Activated T-helper 1 cell treated with anti-CD3 and anti-CD28 coated beads, Interleukin-2, amount 50 U/mL, for 16 hours (primary cell): ENCODE results near the gene TBC1D16.
"Not testable (repeated sequence)": the region's sequence is repeated elsewhere in the genome, so short reads cannot be mapped to it uniquely, and the experiment has no call there.

Source experiments
- DNase-seq, 2 donors: peaks; one replicate each; pipeline ENCODE4 v3.0.0-alpha.2; 2020; ENCODE audit warnings: low read depth in 1 of 2, low spot score in 1 of 2

The TBC1D16 gene

DNA sequence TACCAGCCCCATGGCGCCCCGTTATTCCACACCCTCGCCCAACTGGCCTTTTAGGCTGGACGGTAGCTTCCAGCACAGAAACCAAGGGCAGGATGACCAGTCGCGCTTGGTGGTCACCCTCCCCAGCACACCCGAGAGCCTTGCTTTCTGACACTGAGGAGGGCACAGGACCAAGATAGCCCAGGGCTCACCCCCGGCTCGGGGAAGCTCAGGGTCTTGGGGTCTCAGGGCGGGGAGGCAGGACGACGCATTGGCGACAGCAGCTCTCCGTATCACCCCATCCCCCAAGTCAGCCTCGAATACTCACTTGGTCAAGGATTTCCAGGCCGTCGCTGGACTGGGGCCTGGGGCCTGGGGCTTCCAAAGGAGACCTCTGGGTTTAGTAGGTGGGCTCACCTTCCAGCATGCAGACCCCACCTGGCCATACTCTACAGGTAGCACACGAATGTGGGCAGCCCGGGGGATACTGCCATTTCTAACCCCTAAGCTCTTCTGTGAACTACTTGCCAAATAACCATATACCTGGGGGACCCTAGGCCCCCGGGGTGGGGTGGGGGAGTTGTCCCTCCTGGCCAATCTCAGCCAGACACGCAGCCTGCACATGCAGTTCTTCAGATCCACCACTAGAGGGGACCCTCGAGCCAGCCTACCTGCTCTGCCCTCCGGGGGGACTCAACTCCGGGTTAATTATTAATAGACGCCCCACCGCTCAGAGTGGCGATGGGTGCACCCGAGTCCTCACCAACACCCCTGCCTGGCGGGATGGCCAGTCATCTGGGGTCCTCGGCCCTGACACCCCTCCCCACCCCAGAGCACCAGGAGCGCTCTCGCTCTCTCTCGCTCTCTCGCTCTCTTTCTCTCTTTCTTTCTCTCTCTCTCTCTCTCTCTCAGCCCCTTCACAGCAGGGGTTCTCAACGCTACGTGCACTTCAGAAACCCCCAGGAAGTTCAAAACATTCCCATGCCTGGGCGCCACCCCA is 30.0 kb downstream of the TBC1D16 start:
- peak; percentile 40 to 41 for DNase-seq

DNA sequence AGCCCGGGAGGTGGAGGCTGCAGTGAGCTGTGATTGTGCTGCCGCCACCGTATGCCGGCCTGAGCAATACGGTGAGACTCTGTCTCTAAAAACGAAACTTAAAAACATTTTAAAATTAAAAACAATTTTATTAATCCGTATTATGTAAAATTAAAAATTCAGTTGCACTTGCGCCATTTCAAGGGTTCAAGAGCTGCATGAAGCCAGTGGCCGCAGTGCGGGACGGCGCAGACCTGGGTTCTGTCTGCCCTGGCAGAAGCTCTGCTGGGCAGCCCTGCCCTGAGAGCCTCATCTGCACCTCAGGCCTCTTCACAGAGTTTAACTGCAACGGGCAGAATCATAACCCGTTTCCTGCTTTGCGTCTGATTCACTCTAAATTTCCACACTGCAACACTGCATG is 31.7 kb downstream of the TBC1D16 start:
- DNase-seq, result no peak

DNA sequence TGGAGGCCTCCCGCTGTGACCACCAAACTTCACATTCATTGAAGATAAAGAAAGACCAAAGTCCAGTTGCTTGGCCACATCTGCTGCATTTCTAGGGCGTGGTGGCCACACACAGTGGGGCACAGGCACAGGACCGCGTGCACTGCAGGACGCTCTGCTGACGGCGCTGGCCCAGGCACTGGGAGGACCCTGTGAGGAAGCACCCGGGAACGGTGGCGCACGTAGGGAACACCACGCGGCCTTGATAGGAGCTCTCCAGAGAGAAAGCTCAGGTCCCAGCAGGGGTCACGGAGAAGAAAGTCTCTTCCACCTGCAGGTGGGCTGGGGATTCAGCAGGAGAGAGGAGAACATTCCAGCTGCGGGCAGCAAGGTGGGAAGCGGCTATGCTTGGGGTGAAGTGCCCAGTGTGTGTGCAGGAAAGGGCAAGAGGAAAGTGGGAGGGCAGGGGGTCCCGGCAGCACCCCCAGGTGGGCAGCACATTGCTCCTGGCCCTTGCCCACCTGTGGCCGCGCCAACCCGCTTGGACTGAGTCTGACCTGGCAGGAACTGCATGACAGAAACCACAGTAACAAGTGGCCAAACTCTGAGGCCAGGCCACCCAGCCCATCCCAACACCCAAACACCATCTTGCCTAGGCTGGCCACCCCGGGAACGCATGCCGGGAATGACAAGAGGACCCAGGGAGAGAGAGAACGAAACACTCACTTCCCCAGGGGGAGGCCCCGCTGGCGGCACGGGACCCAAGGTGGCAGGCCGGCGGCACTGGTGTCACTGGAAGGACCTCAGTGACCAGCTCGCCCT is 32.8 kb downstream of the TBC1D16 start:
- DNase-seq, result no peak

DNA sequence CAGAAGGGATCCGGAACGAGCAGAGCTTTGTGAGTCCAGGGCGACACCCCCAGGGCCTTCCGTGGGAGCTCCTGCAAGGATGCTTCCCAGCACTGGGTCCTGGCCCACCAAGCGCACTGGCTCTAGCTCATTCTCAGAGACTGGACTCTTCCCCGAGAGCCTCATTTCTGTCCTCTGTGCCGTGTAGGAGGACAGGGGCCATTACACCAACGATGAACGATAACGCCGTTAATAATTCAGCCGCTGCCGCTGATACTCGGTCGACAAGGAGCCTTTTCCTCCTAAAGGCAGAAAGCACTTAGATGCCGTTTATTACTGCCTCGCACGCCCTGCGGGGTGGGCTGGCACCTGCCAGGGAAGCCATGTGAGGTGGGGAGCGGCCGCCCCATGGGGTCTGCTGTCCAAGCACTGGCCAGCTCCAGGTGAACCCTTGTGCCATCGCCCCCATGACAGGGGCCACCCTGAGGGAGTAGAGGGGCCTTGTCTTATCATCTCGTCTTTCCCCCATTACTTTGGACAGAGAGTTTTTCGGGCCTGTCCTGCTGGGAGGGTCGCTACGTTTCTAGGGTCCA is 33.5 kb downstream of the TBC1D16 start:
- DNase-seq, result no peak

DNA sequence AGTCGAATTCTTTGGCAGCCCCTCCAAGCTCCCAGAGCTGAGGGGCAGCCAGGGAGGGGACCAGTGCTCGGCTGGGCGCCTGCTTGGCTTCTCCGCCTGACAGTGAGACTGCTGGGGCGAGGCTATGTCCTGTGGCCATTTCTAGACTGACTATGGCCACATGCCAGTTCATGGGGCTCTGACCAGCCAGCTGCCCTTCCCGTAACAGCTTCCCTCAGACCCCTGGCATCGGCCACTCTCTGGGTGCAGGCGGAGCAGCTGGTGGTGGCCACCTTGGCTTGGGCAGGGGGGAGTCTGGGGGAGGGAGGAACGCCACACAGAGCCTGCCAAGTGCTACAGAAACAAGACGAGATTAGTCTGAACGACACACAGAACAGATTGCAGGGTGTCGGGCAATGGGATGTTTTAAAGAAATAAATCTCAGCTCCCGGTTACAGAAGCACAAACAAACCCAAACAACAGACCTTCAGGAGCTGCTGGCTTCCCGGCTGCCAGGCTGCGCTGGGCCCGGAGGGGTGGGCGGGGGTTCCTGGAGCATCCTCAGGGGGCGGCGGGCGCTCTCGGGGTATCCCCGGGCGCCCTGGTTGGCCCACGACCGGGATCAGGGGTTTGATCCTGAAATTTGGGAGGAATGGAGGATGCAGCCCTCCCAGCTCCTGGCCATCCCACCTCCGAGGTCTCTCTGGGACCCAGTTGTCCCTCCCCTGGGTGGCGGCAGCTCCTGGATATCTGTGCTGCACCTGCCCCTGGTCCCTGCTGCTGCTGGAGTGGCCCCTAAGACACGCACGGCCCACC is 34.5 kb downstream of the TBC1D16 start:
- no peak for DNase-seq

DNA sequence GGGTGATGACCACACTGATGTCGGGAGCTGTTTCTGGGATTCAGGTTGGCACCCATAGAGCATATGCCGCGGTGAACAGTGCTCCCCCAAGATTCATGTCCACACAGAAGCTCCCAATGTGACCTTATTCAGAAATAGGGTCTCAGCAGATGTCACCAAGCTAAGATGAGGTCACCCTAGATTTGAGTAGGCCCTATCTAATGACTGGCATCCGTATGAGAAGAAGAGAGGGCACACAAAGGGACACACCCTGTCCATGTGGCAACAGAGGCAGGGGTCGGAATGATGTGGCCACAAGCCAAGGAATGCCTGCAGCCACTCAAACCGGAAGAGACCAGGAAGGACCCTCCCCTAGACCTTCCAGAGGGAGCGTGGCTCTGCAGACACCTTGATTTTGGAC is 35.5 kb downstream of the TBC1D16 start:
- no peak for DNase-seq

DNA sequence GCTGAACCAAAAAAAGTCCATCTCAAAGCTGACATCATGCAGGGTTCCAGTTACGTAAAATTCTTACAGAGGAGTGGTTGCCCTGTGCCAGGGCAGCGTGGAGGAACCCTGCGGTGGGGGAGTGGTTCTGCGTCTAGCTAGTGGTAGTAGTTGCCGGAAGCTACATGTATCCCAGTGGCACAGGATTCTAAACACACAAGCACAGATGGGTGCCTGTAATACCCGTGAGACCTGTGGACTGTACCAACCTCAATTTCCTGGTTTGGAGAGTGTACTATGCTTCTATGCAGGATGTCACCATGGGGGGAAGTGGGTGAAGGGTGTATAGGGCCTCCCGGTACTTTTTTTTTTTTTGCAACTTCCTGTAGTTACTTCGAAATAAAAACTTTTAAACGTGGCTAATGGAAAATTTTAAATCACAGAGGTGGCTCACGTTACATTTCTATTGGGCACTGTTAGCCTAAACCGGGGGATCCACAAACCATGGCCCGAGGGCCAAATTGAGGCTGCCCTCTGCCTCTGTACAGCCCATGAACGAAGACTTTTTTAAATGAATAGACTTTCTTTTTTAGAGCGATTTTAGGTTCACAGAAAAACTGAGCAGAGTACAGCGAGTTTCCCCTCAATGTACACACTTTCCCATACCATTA is 38.5 kb downstream of the TBC1D16 start:
- peak; percentile 41 to 43 for DNase-seq

DNA sequence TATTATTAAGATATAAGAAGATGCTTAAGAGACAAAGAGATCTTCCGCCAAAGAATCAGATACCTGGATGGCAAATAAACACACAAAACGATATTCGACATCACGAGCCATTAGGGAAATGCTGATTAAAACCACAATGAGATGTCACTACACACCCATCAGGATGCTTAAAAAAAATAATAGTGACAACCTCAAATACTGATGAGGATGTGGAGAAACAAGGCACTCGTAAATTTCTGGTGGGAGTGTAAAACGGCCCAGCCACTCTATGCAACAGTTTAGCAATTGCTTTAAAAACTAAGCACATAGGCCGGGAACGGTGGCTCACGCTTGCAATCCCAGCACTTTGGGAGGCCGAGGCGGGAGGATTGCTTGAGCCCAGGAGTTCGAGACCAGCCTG is 39.4 kb downstream of the TBC1D16 start:
- no peak for DNase-seq

DNA sequence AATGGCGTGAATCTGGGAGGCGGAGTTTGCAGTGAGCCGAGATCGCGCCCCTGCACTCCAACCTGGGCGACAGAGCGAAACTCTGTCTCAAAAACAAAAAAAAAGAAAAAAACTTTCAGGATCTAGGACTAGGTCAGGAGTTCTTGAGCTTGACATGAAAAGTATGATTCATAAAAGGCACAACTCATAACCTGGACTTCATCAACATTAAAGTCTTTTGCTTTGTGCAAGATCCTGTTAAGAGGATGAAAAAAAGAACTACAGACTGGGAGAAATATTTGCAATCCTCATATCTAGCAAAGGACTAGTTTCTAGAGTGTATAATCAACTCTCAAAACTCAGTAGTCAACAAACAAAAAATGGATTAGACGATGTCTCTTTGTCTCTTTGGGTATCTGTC is 40.0 kb downstream of the TBC1D16 start:
- DNase-seq, result no peak

DNA sequence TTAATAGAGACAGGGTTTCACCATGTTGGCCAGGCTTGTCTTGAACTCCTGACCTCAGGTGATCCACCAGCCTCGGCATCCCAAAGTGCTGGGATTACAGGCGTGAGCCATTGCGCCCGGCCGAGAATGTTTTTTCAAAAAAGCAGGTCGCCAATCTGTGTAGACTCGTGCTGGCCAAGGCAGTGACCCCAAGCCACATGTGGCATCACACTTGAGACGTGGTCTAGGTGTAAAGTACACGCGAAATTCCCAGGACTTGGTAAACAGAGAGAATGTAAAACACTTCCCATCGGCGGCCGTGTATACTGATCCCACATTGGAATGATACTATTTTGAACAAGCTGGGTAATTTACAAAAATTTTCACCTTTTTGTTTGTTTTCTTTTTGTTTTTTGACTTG is 41.1 kb downstream of the TBC1D16 start:
- DNase-seq, result no peak

DNA sequence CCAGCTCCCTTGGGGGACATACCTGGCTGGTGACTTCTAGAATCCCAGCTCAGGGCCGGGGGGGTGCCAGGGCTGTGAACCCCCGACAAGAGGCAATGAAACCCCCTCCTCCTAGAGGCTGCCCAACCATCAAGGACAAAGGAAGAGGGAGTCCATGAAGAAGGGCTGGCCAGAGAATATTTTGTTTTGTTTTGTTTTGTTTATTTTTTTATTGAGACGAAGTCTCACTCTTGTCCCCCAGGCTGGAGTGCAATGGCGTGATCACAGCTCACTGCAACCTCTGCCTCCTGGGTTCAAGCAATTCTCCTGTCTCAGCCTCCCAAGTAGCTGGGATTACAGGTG is 41.5 kb downstream of the TBC1D16 start:
- DNase-seq, result not testable (repeated sequence)

DNA sequence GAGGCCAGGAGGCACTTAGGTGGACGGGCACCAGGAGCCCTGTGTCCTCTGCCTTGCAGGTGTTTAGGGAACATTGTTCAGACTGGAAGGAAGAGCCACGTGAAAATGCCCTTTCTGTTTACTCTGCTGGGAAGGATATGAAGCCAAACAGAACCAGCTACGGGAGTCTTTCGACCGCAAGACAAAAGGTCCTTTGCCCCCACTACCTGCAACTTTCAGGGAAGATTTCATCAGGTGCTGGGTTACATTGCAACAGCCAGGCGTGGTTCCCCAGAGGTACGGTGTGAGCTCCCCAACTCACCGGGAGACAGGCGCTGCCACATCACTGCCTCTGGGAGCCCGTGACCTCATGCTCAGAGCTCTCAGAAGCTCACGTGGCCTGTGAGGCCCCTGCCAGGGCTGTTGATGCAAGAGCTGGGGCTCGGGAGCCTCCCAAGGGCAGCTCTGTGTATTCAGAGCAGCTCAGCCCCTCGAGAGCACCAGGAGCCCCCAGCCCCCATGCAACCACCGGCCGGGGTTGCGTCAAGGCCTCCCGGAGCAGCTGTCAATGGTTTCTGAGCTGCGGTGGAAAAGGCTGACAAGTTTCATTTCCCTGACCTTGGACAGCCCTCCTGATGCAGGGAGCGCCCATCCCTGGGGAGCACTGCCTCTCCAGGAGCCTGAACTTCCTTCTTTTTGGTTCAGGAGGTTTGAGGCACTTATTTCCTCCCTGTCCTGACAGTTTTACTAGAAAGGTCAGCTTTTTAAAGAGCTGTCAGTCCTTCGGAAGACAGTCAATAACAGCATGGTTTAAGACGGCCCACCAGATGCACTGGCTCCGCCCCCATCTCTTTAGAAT is 42.1 kb downstream of the TBC1D16 start:
- peak in 1 of 2 donors; percentile 20 for DNase-seq

DNA sequence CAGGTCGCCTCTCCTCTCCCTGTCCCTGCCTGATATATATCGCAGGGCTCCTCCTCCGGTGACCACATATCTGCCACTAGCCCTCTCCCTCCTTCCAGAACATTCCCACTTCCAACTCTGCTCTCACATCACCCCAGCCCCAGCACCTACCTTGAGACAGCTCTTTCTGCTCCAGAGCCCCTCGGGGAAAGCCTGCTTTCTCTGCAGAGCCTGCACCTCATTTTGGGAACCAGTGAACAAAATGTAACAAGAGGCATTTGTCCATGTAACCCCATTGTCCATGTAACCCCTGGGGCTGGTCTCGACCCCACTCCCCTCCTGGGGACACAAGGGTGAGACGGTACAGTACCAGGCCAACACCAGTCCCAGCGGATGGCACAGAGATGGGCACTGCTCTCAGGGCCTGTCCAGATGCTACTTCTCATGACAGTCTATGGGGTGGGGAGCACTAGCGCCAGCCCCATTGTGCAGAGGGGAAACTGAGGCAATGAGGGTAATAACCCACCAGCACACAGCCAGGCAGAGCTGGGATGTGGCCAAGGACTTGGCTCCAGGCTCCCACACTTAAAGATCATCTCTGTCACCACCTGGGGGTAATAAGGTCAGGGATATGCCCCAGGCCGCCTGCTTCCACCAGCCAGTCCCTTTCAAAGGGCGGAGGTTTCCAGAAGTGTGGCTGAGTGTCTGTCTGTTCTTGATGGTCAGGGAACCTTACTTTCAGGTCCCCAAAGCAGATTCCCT is 42.9 kb downstream of the TBC1D16 start:
- DNase-seq, result no peak

DNA sequence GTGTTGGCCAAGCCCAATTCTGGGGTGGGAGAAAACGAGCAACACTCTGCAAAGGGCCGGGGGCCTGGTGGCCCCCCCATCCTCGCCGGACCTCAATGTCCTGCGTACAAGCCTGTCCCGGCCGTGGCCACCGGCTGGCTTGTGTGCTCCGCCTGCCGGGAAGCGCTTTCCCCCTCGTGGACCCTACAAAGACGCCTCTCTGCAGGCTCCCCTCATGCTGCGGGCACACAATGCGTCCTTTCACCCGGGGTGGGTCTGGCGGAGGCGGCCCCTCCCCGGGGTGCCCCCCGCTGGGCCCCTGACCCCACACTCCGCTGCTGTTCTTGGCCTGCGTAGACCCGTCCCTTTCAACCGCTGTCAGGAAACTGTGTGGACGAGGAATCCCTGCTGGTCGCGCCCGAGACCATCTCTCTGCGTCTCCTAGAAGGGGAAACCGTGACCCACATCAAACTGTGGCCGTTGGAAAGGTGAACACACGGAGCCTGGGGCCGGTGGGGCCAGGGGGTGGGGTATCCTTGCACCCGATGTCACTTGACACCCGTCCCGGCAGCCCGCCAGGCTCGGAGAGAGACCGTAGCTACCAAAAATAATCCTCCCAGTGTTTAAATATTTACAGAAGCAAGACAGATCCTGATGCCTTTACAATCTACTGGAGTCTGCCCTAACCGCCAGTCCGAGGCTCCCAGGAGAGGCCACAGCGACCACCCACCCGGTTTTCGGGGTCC is 43.6 kb downstream of the TBC1D16 start:
- DNase-seq, result no peak

DNA sequence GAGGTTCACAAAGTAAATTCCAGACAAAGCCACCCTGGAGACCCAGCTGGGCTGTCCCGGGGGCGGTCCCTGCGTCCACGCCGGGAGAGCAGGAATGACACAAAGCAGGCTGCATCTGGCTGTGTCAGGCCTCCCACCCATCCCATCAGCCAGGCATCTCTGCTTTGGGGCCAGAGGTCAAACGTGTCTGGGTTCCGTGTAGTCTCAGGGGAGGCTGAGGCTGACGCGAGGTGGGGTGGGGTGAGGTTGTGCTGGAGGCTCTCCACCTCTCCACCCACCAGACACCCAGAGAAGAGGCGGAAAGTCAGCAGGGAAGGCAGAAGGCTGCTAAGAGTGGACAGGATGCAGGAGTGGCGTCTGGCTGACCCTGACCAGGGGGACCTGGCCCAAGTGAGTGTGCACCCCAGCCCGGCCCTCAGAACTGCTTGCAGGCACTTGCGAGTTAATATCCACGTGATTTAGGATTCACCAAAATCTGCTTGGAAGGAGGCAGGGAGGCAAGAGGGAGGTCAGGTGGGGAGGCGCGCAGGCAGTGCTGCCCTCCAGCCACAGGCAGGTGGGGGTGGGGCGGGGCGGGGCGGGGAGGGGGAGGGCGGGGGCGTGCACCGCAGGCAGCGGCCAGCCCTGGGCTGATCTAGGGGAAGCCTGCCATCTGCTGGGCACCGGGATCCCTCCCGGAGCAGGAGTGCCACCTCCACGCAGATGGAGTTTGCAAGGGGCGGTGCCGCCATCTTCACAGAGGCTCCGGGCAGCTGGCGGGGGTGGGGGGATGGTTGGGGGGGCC is 44.3 kb downstream of the TBC1D16 start:
- peak; percentile 65 to 69 for DNase-seq

DNA sequence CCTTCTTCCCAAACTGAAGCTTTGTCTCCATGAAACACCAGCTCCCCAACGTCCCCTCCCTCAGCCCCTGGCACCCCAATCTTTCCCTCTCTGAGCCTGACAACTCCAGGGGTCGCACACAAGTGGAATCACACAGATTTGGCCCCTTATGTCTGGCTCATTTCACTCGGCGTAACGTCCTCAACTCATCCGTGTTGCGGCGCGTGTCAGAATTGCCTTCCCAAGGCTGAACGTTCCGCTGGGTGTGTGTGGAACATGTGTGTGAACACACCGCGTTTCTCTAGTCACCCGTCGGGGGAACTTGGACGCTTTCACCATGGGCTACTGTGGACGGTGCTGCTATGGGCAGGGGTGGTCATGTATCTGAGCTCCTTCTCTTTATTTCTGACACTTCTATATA is 45.0 kb downstream of the TBC1D16 start:
- no peak for DNase-seq

DNA sequence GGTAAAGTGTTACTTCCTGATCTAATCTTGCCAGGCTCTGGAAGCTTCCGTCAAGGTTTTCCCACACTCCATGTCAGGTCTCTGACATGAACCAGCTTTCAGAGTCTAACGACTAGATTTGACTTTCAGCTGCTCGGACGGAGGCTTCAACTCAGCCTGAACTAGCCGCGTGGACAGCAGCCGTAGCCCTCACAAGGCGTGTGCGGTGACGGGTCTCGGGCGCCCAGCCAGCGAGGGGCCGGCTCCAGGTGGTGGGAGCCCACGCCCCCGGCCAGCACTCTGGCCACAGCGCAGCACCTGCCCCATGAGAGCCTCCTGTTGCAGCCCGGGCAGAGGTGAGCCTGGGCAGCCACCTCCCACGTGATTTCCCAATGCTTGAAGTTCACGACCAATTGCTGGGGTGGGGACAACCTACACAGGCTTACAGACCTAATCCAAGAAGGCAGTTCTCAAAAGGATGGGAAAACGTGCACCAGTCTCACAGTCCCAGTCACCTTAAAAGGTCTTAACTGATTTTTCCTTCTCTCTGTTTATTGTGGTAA is 45.5 kb downstream of the TBC1D16 start:
- no peak for DNase-seq
